ENCODE data around the gene LMTK3.
"Not testable (repeated sequence)": the region's sequence is repeated elsewhere in the genome, so short reads cannot be mapped to it uniquely, and the experiment has no call there.

Gene LMTK3

GRCh38 chr19:48487948-48488347, 23.7 kb downstream of the LMTK3 start:
- DNase-seq (ENCODE audit: low read depth, low spot score) = no peak

- no peak for DNase-seq (ENCODE audit: low read depth, low spot score)
Observed at GRCh38 chr19:48487544-48487943, 24.1 kb downstream of the LMTK3 start.

GRCh38 chr19:48486706-48487105, 24.9 kb downstream of the LMTK3 start:
- not testable (repeated sequence) for DNase-seq (ENCODE audit: low read depth, low spot score)

- DNase-seq (ENCODE audit: low read depth, low spot score) = no peak
Observed at GRCh38 chr19:48484931-48485612, 26.6 kb downstream of the LMTK3 start.

GRCh38 chr19:48484247-48484893, 27.3 kb downstream of the LMTK3 start:
- DNase-seq (ENCODE audit: low read depth, low spot score) = no peak

GRCh38 chr19:48483301-48483700, 28.3 kb downstream of the LMTK3 start:
- no peak for DNase-seq (ENCODE audit: low read depth, low spot score)

- no peak for DNase-seq (ENCODE audit: low read depth, low spot score)
Observed at GRCh38 chr19:48481846-48482639, 29.6 kb downstream of the LMTK3 start.

GRCh38 chr19:48480558-48481500, 30.8 kb downstream of the LMTK3 start:
- DNase-seq (ENCODE audit: low read depth, low spot score) = no peak

- no peak for DNase-seq (ENCODE audit: low read depth, low spot score)
Observed at GRCh38 chr19:48480183-48480557, 31.5 kb downstream of the LMTK3 start.

- DNase-seq (ENCODE audit: low read depth, low spot score) = no peak
Observed at GRCh38 chr19:48479686-48480085, 31.9 kb downstream of the LMTK3 start.

GRCh38 chr19:48478339-48479256, 33.0 kb downstream of the LMTK3 start:
- no peak for DNase-seq (ENCODE audit: low read depth, low spot score)

GRCh38 chr19:48477698-48478338, 33.8 kb downstream of the LMTK3 start:
- DNase-seq (ENCODE audit: low read depth, low spot score) = no peak

GRCh38 chr19:48477067-48477685, 34.5 kb downstream of the LMTK3 start:
- no peak for DNase-seq (ENCODE audit: low read depth, low spot score)

- no peak for DNase-seq (ENCODE audit: low read depth, low spot score)
Observed at GRCh38 chr19:48476176-48476575, 35.5 kb downstream of the LMTK3 start.

GRCh38 chr19:48475369-48476068, 36.1 kb downstream of the LMTK3 start:
- no peak for DNase-seq (ENCODE audit: low read depth, low spot score)

GRCh38 chr19:48474084-48474592, 37.5 kb downstream of the LMTK3 start:
- DNase-seq (ENCODE audit: low read depth, low spot score) = no peak

- DNase-seq (ENCODE audit: low read depth, low spot score) = no peak
Observed at GRCh38 chr19:48473161-48473966, 38.3 kb downstream of the LMTK3 start.

- no peak for DNase-seq (ENCODE audit: low read depth, low spot score)
Observed at GRCh38 chr19:48471836-48472235, 39.8 kb downstream of the LMTK3 start.
